GM12878 (cell line): ENCODE results near the gene ADCY9. TPM values are rescaled to one million over a fixed set of nuclear protein-coding genes. Genes with fewer than 3 reads are reported as not detected.

Source experiments
- ATAC-seq: fragments of 200-7000 bp; cut with Tn5 transposase; 3 replicates; pipeline ENCODE4 v1.9.1; 2020; ENCODE audit warnings: mild to moderate bottlenecking, moderate library complexity
- BruUV-seq: library from RNA; stranded (reverse); fragments of 400-500 nt; replicated peaks from 2 replicates; lab custom pipeline; 2021; lab: Mats Ljungman, UMichigan
- CTCF ChIA-PET: fragments of 300-600 bp; sonication (Branson Sonifier 250); formaldehyde crosslinking; extraction: SDS; loops from one replicate; lab custom pipeline; 2021; ENCODE audit warnings: inconsistent platforms; lab: Yijun Ruan, JAX
- POLR2A ChIA-PET: fragments of 350-600 bp; formaldehyde crosslinking; extraction: SDS; loops from one replicate; lab custom pipeline; 2021; ENCODE audit warnings: inconsistent platforms; lab: Charles Lee
- RAD21 ChIA-PET: fragments of 300-600 bp; sonication (Branson Sonifier 250); formaldehyde crosslinking; loops from one replicate; lab custom pipeline; 2023; ENCODE audit warnings: antibody characterized with exemption; ENCODE audit not compliant: unreplicated experiment; lab: Charles Lee
- SMC1A ChIA-PET: fragments of 300-600 bp; sonication (Branson Sonifier 250); formaldehyde crosslinking; loops from one replicate; lab custom pipeline; 2023; ENCODE audit not compliant: unreplicated experiment, uncharacterized antibody; lab: Charles Lee
- DNase-seq: peaks from one replicate; pipeline ENCODE4 v3.0.0-alpha.2; 2011; ENCODE audit warnings: low read depth, low spot score
- FAIRE-seq: peaks from 3 replicates; lab custom pipeline; 2011; peaks lifted over from hg19 to GRCh38; lab: Jason Lieb, UNC
- H2AFZ ChIP-seq: 2 replicates; pipeline ENCODE4 v1.6.0; 2011; ENCODE audit warnings: low read depth, low read length, control low read depth; ENCODE audit not compliant: control insufficient read depth
- H3K27ac ChIP-seq: 2 replicates; pipeline ENCODE4 v1.5.1; 2011; ENCODE audit warnings: control low read depth; ENCODE audit not compliant: control insufficient read depth, insufficient read depth
- H3K27me3 ChIP-seq, 2 experiments: replicated peaks in 1 of 2; 2 replicates each; pipeline versions ENCODE4 v1.6.0 to v1.6.1; 2011; ENCODE audit warnings: low read length in 1 of 2; ENCODE audit not compliant: control insufficient read depth in 2 of 2, insufficient read depth in 2 of 2
- H3K36me3 ChIP-seq, 2 experiments: 2 replicates each; pipeline ENCODE4 v1.5.1; 2011; ENCODE audit warnings: low read length in 1 of 2; ENCODE audit not compliant: control insufficient read depth in 2 of 2, insufficient read depth in 2 of 2
- H3K4me1 ChIP-seq: 2 replicates; pipeline ENCODE4 v1.6.1; 2011; ENCODE audit warnings: mild to moderate bottlenecking, low read length, moderate library complexity, mixed read lengths; ENCODE audit not compliant: control insufficient read depth, insufficient read depth
- H3K4me2 ChIP-seq: 2 replicates; pipeline ENCODE4 v1.6.0; 2011; ENCODE audit warnings: control low read depth; ENCODE audit not compliant: control insufficient read depth, insufficient read depth
- H3K4me3 ChIP-seq: fragments of 200-600 bp; sonication (generic); 2 replicates; pipeline ENCODE4 v1.5.1; 2016
- H3K79me2 ChIP-seq: 2 replicates; pipeline ENCODE4 v1.6.0; 2011; ENCODE audit warnings: low read length; ENCODE audit not compliant: control insufficient read depth, insufficient read depth
- H3K9ac ChIP-seq: 2 replicates; pipeline ENCODE4 v1.8.0; 2011; ENCODE audit warnings: low read length, control low read depth, mixed read lengths; ENCODE audit not compliant: control insufficient read depth, insufficient read depth
- H3K9me3 ChIP-seq: replicated peaks from 3 replicates; pipeline ENCODE4 v1.5.1; 2011; ENCODE audit warnings: mild to moderate bottlenecking, low read length; ENCODE audit not compliant: control insufficient read depth, insufficient read depth
- H4K20me1 ChIP-seq: 2 replicates; pipeline ENCODE4 v1.6.0; 2011; ENCODE audit not compliant: control insufficient read depth, insufficient read depth
- KAT2A ChIP-seq: conservative IDR thresholded peaks from 2 replicates; pipeline ENCODE4 v1.6.1; 2011; ENCODE audit warnings: low read depth, low read length; ENCODE audit not compliant: control insufficient read depth
- MTA2 ChIP-seq: fragments of 450-650 bp; IDR thresholded peaks from 2 replicates; pipeline ENCODE4 v1.6.1; 2016; ENCODE audit warnings: low read depth, mild to moderate bottlenecking, moderate library complexity
- NFYB ChIP-seq: IDR thresholded peaks from 2 replicates; pipeline ENCODE4 v1.6.1; 2011; ENCODE audit warnings: low read depth, mild to moderate bottlenecking, low read length, improper control_type of control experiment, moderate library complexity; ENCODE audit not compliant: insufficient read depth
- WGBS: methylation state at CpG from one replicate; pipeline ENCODE4 v1.1.6; 2016; ENCODE audit warnings: low lambda C conversion rate; ENCODE audit not compliant: insufficient replicate concordance, insufficient coverage; ENCODE audit errors: missing lambda C conversion rate; 5-methylcytosine and 5-hydroxymethylcytosine counted together
- in situ Hi-C: fragments of 300-500 bp; cut with MboI; formaldehyde crosslinking; loops from 9 replicates; pipeline ENCODE4 v1.14.3; 2018; ENCODE audit warnings: mixed read lengths
- intact Hi-C: fragments of 100-400 bp; cut with micrococcal nuclease; formaldehyde crosslinking; loops from one replicate; pipeline ENCODE4 v1.14.2; 2022; ENCODE audit not compliant: unreplicated experiment
- polyA plus RNA-seq, 11 experiments: library from polyadenylated mRNA; depleted of rRNA in 4 of 11; unstranded in 6 of 11; stranded (reverse) in 5 of 11; fragments of >200 nt; fragmentation: Nextera tagmentation in 4 of 11; fragmentation: Illumina TruSeq in 1 of 11; extraction: Ambion mirVana in 4 of 11; extraction: Trizol in 1 of 11; gene quantifications; 1 replicate in 1 of 11; 2 replicates in 10 of 11; pipeline versions ENCODE4 v1.2.1 to v1.2.3, GENCODE V29; 2011 to 2016; ENCODE audit warnings: inconsistent platforms in 2 of 11, missing spikeins in 2 of 11, low read depth in 1 of 11
- total RNA-seq, 4 experiments: library from RNA; depleted of rRNA in 3 of 4; stranded (reverse); fragments of >200 nt in 3 of 4; fragmentation: Illumina TruSeq in 1 of 4; extraction: Trizol in 1 of 4; gene quantifications; 2 replicates each; pipeline versions ENCODE4 v1.2.1 to v1.2.3, GENCODE V29; 2013 to 2021
- TF ChIP-seq, protein P1 (sequence below): fragments of 150-350 bp; IDR thresholded peaks from 2 replicates; pipeline ENCODE4 v1.6.1; 2016; ENCODE audit warnings: low read depth, low read length

ADCY9 gene
- total and polyA plus RNA-seq, 10 of the 15 experiments (the other 5 are each of a cell fraction or from before 2014, with no cell fraction given): 0.09 to 0.41 (median 0.15) TPM; not detected in 3

DNA sequence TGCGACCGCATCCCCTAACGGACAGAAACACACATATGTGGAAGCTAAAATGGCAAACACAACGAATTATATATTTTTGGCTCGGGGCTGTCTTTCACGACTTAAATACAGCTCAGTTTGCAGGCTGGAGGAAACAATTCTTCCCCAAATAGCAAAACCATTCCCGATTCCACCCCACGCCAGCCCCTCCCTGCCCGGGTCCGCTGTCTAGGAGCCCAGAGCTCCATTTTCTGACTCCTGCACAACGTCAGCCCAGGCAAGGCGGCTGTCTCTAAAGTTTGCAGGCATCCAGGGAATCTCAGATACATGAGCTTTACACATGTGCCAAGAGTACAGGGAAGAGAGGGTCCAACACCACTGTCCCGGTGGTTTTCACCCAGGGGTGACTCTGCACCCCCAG is 110.5 kb downstream of the ADCY9 start:
- intact Hi-C loops (no loop called here), in situ Hi-C loops (no loop called here)
- FAIRE-seq (no peak), DNase-seq (no peak), ATAC-seq (no peak)
- ChIA-PET CTCF (no interaction called here), SMC1A (no interaction called here), POLR2A (no interaction called here), RAD21 (no interaction called here)
- Histone ChIP-seq H3K27ac (no peak overlapping the region), H3K79me2 (no peaks in the 10 kb centered on the region), H3K4me2 (no peak overlapping the region), H3K36me3 (no peaks in the 10 kb centered on the region), H3K27me3 (no peaks in the 10 kb centered on the region), H4K20me1 (no peaks in the 10 kb centered on the region), H2AFZ (no peak overlapping the region), H3K4me3 (no peak overlapping the region), H3K4me1 (no peaks in the 10 kb centered on the region), H3K9me3 (no peaks in the 10 kb centered on the region), H3K9ac (no peak overlapping the region)
- WGBS: 46% methylated on average over 13 of the region's 13 CpGs
- BruUV-seq: no TSS peak
- no peak for TF ChIP-seq MTA2
- no peak for TF ChIP-seq NFYB
- TF ChIP-seq, protein P1, sequence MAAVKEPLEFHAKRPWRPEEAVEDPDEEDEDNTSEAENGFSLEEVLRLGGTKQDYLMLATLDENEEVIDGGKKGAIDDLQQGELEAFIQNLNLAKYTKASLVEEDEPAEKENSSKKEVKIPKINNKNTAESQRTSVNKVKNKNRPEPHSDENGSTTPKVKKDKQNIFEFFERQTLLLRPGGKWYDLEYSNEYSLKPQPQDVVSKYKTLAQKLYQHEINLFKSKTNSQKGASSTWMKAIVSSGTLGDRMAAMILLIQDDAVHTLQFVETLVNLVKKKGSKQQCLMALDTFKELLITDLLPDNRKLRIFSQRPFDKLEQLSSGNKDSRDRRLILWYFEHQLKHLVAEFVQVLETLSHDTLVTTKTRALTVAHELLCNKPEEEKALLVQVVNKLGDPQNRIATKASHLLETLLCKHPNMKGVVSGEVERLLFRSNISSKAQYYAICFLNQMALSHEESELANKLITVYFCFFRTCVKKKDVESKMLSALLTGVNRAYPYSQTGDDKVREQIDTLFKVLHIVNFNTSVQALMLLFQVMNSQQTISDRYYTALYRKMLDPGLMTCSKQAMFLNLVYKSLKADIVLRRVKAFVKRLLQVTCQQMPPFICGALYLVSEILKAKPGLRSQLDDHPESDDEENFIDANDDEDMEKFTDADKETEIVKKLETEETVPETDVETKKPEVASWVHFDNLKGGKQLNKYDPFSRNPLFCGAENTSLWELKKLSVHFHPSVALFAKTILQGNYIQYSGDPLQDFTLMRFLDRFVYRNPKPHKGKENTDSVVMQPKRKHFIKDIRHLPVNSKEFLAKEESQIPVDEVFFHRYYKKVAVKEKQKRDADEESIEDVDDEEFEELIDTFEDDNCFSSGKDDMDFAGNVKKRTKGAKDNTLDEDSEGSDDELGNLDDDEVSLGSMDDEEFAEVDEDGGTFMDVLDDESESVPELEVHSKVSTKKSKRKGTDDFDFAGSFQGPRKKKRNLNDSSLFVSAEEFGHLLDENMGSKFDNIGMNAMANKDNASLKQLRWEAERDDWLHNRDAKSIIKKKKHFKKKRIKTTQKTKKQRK: no peak
- no peak for TF ChIP-seq KAT2A
